Thoracic aorta (tissue), 2 donors: ENCODE results near the gene NDUFS7. TPM values are rescaled to one million over a fixed set of nuclear protein-coding genes. Genes with fewer than 3 reads are reported as not detected.

ENCODE experiments used
- ATAC-seq: fragments of 150-250 bp; one replicate; pipeline ENCODE4 v1.8.0; 2017; ENCODE audit warnings: low read depth; ENCODE audit not compliant: insufficient number of reproducible peaks, low FRiP score
- DNase-seq: peaks from one replicate; pipeline ENCODE4 v3.0.0-alpha.2; 2020; ENCODE audit warnings: low spot score
- H3K27ac ChIP-seq, 2 donors: fragments of 200-600 bp; sonication (generic); 1 replicate in 1 of 2; 2 replicates in 1 of 2; pipeline ENCODE4 v1.5.1; 2016; ENCODE audit warnings: mild to moderate bottlenecking in 2 of 2, moderate library complexity in 2 of 2
- H3K27me3 ChIP-seq: fragments of 200-600 bp; sonication (generic); replicated peaks from 2 replicates; pipeline ENCODE4 v1.6.0; 2016; ENCODE audit warnings: mild to moderate bottlenecking; ENCODE audit not compliant: insufficient read depth
- H3K36me3 ChIP-seq: fragments of 200-600 bp; sonication (generic); one replicate; pipeline ENCODE4 v1.5.1; 2016
- H3K4me1 ChIP-seq, 2 donors: fragments of 200-600 bp; sonication (generic); 1 replicate in 1 of 2; 2 replicates in 1 of 2; pipeline versions ENCODE4 v1.5.1 to v1.6.0; 2016; ENCODE audit warnings: low read depth in 2 of 2, mild to moderate bottlenecking in 1 of 2; ENCODE audit not compliant: control insufficient read depth in 1 of 2
- H3K4me3 ChIP-seq: fragments of 200-600 bp; sonication (generic); 2 replicates; pipeline ENCODE4 v1.5.1; 2016; ENCODE audit warnings: mild to moderate bottlenecking
- H3K9me3 ChIP-seq: fragments of 200-600 bp; sonication (generic); 2 replicates; pipeline ENCODE4 v1.5.1; 2016
- CTCF ChIP-seq: fragments of 200-600 bp; sonication (generic); IDR thresholded peaks from one replicate; pipeline ENCODE4 v1.5.1; 2019; ENCODE audit warnings: antibody characterized with exemption
- total RNA-seq, 2 donors: library from RNA; depleted of rRNA; stranded (reverse); fragments of >200 nt; gene quantifications; one replicate each; pipeline versions ENCODE4 v1.1.0 to v1.2.3, GENCODE V29; 2016

The NDUFS7 gene
- total RNA-seq, 2 donors from 2014 or later, result 83.3 to 110 TPM

DNA sequence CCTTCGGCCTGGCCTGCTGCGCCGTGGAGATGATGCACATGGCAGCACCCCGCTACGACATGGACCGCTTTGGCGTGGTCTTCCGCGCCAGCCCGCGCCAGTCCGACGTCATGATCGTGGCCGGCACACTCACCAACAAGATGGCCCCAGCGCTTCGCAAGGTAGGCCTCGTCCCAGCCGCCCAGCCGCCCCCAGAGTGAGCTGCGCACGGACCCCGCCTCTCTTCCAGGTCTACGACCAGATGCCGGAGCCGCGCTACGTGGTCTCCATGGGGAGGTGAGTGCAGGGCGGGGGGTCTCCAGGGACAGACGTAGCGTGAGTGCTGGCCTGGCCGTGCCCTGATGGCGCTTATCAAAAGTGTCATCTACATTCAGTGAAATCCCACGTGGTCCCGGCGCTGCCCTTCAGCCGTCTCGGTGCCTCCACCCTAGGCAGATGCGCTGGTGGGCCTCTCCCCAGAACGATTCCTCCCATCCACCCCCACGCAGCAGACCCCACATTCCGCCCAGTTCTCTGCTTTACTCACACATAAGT is 7.2 kb downstream of the NDUFS7 start:
- H3K27ac ChIP-seq, result no peak overlapping the region
- H3K9me3 ChIP-seq, result no peaks in the 10 kb centered on the region
- ATAC-seq (no peak), DNase-seq (no peak)
- no peak overlapping the region for H3K4me3 ChIP-seq
- H3K36me3 ChIP-seq, result peaks cover 38% of the 10 kb centered on the region
- no peaks in the 10 kb centered on the region for H3K27me3 ChIP-seq
- TF ChIP-seq CTCF, result no peak
- peaks cover 0 to 4% of the 10 kb centered on the region in 2 donors for H3K4me1 ChIP-seq

GRCh38 chr19:1392407-1392806 is 8.7 kb downstream of the NDUFS7 start:
- H3K27me3 ChIP-seq, result no peaks in the 10 kb centered on the region
- TF ChIP-seq CTCF, result no peak
- H3K9me3 ChIP-seq, result no peaks in the 10 kb centered on the region
- peaks cover 38% of the 10 kb centered on the region for H3K36me3 ChIP-seq
- H3K4me3 ChIP-seq, result no peak overlapping the region
- no peak for DNase-seq
- H3K27ac ChIP-seq, result no peak overlapping the region
- H3K4me1 ChIP-seq, result peaks cover 0 to 9% of the 10 kb centered on the region in 2 donors
- no peak for ATAC-seq

DNA sequence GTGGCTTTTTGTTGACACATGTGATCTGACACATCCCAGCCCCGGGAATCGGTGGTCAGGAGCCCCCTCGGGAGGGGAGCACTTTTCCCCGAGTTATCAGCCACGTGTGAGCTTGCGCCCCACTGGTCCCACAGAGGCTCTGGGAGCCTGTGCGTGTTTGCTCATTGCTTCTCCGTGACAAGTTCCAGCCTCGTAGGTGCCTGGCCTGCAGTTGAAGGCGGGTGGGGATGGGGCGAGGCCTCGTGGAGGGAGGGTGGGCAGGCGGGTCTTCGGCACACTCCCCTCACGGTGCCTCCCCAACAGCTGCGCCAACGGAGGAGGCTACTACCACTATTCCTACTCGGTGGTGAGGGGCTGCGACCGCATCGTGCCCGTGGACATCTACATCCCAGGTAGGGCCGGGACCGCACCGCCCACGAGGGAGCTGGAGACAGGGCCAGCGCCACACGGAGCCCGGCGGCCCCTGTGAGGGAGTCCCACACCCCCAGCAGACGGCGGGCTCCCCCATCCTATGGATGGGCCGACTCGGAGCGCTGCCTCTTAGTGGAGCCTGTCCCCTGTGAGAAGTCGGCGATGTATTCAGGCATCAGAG is 9.3 kb downstream of the NDUFS7 start:
- ATAC-seq, result no peak
- Histone ChIP-seq H3K36me3 (peaks cover 36% of the 10 kb centered on the region), H3K27me3 (no peaks in the 10 kb centered on the region), H3K9me3 (no peaks in the 10 kb centered on the region), H3K4me3 (no peak overlapping the region), H3K27ac (no peak overlapping the region), H3K4me1 (peaks cover 0 to 9% of the 10 kb centered on the region in 2 donors)
- no peak for DNase-seq
- TF ChIP-seq CTCF, result no peak

DNA sequence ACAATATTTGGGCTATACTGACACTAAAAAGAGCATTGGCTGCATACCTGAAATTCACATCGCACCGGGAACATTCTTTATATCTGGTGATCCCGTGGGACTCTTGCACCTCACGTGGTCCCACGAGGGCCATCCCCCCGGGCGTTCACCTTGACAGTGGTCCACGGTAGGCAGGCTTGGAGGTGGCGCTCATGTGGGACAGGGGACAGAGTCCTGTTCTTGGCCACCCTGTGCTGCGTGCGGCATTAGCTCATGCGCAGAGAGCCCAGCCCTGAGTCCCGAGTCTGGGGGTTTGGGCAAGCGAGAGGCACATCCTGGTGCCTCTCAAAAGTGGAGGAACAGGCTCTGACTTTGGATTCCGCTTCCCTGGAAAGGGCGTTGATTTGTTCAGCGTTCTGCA is 10.1 kb downstream of the NDUFS7 start:
- Histone ChIP-seq H3K36me3 (peaks cover 28% of the 10 kb centered on the region), H3K4me3 (no peak overlapping the region), H3K4me1 (peaks cover 0 to 9% of the 10 kb centered on the region in 2 donors), H3K9me3 (no peaks in the 10 kb centered on the region), H3K27ac (no peak overlapping the region), H3K27me3 (no peaks in the 10 kb centered on the region)
- ATAC-seq, result no peak
- no peak for TF ChIP-seq CTCF
- DNase-seq, result no peak

DNA sequence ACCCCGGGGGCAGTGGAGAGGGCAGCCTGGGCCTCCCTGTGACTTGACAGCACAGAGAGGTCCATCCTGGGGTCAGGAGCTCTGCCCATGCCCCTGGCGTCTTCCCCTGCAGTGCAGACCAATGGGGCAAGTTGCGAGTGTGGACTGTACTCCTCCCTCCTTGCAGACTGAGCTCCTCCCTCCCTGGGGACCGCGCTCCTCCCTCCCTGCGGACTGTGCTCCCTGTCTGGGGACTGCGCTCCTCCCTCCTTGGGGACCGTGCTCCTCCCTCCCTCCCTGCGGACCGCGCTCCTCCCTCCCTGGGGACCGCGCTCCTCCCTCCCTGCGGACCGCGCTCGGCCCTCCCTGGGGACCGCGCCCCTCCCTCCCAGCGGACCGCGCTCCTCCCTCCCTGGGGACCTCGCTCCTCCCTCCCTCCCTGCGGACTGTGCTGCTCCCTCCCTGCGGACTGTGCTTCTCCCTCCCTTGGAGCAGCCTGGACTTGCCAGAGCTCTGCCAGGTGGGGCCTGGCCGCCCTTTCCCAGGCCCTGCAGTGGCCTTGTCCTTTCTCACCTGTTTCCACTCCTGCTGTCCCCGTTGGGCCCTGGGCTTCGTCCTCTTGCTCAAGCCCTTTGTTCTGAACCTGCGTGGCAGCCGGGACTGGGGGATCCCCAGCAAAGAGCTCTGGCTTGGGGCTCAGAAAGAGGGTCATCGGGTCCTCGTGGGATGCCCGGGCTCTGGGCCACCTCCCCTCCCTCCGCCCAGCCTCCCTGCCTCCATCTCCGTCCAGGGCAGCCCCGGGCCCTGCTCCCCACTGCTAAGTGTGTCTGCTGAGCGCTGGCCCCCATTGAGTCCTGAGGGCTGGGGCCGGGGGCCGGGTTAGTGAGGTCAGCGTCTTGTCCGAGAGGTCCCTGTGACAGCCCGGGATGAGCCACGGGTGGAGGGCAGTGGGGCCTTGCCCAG is 10.8 kb downstream of the NDUFS7 start:
- no peak for ATAC-seq
- no peaks in the 10 kb centered on the region for H3K9me3 ChIP-seq
- H3K36me3 ChIP-seq, result peaks cover 22% of the 10 kb centered on the region
- no peak for TF ChIP-seq CTCF
- no peaks in the 10 kb centered on the region for H3K27me3 ChIP-seq
- peaks cover 0 to 14% of the 10 kb centered on the region in 2 donors for H3K4me1 ChIP-seq
- H3K4me3 ChIP-seq, result no peak overlapping the region
- no peak for DNase-seq
- H3K27ac ChIP-seq, result no peak overlapping the region
